Activated T-cell treated with anti-CD3 and anti-CD28 coated beads for 1 hour (primary cell): ENCODE measurements around the gene SPECC1.

Experiments used
- DNase-seq: peaks from one replicate; pipeline ENCODE4 v3.0.0-alpha.2; 2020; ENCODE audit warnings: low read depth

SPECC1 gene

DNA sequence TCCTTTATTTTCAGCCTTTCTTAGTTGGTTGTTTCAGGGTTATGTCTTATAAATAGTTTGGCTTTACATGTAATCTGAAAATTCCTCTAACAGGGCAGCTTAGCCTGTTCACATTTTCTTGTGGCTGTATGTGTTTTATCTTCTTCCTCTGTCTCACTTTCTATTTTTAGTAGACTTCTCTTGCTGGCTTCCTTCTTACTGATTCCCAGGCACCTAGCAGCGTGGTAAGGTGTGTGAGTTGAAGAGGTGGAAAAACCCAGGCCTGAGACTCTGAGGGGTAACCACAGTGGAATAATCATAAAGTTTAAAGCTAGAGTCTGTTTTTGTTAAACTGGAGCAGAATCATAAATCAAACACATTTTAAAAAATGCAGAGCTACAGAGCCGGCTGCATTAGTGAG, 267.3 kb downstream of the SPECC1 start:
- DNase-seq, result no peak

- no peak for DNase-seq
These were observed 269.6 kb downstream of the SPECC1 start for GRCh38 chr17:20278805-20279204.

DNA sequence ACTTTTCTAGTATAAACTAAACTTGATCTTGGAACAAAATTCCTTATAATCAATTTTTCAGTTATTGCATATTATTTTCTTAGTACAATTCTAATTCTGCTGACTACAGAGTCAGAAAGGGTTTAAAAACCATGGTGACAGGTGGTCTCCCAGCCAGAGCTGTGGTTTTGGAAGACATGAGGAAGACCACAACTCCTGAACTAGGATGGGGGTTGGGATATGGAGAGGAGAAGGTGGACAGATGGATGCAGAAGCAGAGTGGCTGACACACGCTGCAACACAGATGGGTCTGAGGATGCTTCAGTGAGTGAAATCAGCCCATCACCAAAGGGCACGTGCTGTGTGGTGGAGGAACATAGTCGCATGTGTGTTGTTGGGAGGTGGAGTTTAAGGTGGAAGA, 270.5 kb downstream of the SPECC1 start:
- no peak for DNase-seq

DNA sequence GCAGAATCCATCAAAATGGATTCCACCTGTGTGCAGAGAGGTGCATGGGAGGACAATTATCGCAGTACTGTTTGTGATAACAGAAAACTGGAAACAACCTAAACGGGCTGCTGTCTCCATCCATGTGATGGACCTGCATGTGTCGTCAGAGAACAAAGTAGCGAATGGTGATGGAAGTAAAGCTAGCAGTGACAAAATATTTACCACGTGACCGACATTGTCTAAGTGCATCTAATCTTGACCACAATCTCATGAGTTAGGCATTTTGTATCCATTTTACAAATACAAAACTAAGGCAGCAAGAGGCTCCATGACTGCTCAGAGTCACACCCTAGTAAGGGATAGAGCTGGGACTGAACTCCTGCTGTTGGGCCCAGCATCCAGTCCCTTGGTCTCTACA, 270.9 kb downstream of the SPECC1 start:
- no peak for DNase-seq

DNA sequence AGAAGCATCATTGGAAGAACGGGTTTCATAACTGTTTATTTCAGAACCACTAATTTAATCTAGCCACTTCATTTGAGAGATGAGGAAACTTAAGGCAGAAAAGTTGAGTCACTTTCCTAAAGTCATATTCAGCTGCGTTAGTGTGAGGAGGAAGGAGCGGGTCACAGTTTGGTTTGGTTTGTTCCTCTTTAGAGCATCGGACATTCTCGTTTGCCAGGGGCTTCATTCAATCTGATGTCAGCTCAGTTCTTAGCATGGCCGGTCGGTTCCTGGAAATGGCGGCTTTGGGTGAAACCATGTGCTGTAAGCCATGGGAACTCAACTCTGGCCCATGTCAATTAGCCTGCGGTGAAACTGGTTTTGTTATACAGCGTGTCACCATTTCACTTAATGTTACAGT, 271.7 kb downstream of the SPECC1 start:
- DNase-seq, result no peak

GRCh38 chr17:20281860-20282259, 272.7 kb downstream of the SPECC1 start:
- DNase-seq, result no peak

GRCh38 chr17:20282526-20283308, 273.6 kb downstream of the SPECC1 start:
- DNase-seq, result no peak

- DNase-seq, result no peak
These were observed 274.9 kb downstream of the SPECC1 start for GRCh38 chr17:20284022-20284421.

DNA sequence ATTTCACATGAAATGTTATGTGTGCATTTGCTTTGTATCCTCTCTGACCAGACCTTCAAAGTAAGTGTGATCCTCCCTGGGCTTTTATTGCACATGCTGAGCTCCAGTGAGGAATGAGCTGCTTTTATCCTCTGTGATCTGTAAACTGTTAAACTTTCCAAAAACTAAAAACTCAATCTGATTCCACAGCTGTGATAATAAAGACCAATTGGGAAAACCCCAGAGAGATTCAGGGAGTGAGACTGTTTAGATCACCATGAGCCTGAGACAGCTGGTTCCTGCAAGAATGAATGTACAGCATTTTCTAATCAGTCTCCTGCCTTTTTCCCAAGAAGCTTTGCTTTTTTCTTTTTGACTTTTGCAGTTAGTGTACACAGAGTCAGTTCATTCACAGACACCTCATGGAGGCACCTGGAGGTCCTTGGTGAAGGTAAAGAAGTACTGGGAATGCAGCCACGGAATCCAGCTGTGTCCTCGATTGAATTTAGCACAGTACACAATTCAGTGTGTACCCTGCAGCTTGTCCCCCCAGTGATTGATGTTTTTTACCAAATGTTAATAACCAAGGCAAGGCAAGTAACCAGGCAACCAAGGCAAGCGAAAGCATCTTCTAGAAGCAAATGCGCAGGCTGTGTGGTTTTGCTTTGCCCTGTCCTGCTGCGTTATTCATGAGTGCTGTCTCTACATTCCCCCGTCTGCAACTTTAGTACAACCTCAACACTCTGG, 275.6 kb downstream of the SPECC1 start:
- no peak for DNase-seq

DNA sequence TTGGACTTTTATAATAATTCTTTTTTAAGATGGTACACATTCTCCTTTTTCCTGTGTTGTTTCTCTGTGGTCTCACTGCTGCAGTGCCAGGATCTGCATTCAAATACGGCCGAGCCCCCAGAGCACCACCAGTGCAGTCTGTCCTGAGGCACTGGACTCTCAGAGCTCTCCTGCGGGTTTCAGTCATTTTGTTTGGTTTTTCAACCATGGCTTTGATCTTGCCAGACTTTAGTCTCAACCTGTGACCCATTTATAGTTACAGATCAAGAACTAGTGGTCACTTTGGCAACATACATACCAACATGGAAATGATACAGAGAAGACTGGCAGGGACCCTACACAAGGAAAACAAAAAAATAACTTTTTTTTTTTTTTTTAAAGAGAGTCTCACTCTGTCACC, 280.8 kb downstream of the SPECC1 start:
- DNase-seq, result no peak

DNA sequence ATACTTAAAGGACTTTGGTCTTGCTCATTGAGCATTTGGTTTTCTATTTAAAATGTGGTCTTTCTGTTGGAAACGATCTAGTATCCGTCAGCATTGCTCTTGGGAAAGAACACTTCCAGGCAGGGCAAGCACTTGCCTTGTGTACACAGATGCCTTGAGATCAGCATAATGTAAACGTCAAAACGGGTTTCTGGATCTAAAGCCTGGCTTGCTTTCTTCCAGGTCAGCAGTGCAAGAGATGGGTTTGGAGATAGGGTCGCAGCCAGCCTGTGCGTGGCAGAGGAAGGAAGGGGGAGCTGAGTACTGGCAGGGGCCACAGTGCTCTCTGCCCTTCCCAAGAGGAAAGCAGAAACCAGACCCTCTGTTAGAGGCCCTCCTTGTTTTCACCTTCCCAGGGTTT, 282.7 kb downstream of the SPECC1 start:
- no peak for DNase-seq

DNA sequence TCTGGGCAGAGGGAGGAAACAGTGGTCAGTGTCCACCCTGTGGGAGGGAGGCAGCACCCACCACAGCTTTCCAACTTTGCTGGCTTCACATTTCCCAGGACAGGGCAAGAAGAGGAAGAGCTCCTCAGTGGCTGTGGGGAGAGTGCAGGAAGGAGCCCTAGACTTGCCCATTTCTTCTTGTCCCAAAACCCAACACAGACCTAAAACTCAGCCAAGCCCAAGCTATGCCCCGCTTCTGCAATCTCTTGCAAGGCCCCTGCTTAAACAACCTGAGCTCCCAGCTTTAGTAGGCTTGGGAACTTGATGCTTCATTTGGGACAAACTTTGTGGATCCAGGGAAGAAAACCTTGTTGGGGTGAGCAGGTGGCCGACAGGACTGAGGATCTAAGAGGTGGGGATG, 284.3 kb downstream of the SPECC1 start:
- DNase-seq, result no peak

GRCh38 chr17:20294120-20294519, 285.0 kb downstream of the SPECC1 start:
- no peak for DNase-seq

DNA sequence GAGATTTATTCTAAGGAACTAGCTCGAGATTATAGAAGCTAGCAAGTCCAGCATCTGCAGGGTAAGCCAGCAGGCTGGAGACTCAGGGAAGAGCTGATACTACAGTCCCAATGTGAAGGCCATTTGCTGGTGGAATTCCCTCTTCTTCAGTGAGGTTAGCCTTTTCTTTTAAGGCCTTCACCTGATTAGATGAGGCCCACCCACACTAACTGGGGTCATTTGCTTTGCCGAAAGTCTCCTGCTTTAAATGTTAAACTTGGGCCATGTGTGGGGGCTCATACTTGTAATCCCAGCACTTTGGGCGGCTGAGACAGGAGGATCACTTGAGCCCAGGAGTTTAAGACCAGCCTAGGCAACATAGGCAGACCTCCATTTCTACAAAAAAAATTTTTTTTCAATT, 289.9 kb downstream of the SPECC1 start:
- DNase-seq, result no peak

- DNase-seq, result no peak
These were observed 291.3 kb downstream of the SPECC1 start for GRCh38 chr17:20300436-20300934.

DNA sequence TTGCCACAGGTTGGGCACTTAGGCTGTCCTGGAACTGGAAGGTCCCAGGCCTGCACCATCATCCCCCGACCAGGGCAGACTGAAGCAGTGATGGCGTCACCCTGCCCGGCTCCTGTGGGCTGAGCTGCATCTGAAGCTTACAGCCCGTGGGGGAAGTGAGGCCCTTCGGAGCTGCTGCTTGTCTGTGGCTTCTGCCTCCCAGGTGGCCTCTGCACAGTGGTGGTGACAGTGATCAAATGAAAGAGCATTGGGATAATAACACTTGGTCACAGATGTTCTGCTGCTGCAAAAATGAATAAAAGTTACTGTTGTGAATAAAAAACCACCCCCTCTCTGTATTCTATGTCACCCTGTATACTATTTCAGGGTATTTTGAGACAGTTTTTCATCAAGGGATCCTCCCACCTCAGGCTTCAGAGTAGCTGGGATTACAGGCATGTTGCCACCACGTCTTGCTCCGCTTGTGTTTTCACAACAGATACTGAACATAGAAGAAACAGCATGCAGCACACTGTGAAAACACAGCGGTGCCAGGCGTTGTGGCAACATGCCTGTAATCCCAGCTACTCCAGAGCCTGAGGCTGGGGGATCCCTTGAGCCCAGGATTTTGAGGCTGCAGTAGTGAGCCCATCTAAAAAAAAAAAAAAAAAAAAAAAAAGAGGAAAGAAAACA, 293.2 kb downstream of the SPECC1 start:
- DNase-seq, result no peak

- DNase-seq, result no peak
These were observed 295.8 kb downstream of the SPECC1 start for GRCh38 chr17:20304961-20305360.

- DNase-seq, result no peak
These were observed 297.8 kb downstream of the SPECC1 start for GRCh38 chr17:20306924-20307323.

DNA sequence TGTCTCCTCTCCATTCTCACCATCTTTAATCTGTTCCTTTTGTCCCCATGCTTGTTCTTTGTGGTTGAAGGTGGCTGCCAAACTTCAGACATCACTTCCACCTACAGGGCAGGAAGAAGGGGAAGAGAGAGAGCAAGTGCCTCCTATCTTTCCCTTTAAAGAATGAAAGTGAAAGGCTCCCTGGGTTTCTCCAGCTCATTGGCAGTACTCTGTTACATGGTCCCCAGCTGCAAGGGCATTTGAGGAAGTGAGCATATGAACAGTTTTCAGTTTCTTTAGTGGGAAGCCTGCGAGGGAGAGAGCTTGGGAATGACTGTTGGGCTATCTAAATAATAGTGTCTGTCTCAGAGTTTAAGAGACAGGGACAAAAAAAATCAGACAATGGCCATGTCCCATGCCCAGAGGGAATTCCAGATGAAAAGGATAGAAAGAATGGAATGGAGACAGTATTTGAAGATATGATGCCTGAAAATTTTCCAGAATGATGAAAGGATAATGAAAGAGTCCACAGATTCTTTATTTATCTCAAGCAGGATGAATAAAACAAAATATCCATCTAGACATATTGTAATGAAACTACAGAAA, 298.3 kb downstream of the SPECC1 start:
- no peak for DNase-seq

DNA sequence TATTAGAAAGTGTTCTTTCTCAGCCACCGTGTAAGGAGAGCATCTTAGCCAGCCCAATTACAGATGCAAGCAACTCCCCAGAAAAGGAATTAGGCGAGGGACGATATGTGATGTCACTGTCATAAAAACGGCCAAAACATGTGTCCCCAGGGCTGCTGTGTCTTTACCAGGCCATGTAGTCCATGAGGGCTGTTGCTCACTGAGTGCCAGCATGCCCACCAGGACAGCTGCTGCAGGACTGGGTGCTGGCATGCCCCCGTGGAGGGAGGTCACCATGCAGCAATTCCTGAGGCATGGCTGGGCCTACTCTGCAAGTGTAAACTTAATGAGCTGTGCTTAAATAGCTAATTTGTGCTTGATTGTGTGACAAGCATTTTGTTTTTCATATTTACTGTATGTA, 301.3 kb downstream of the SPECC1 start:
- no peak for DNase-seq

- no peak for DNase-seq
These were observed 304.1 kb downstream of the SPECC1 start for GRCh38 chr17:20313306-20313705.

- no peak for DNase-seq
These were observed 304.7 kb downstream of the SPECC1 start for GRCh38 chr17:20313891-20314290.

GRCh38 chr17:20314834-20315233, 305.7 kb downstream of the SPECC1 start:
- DNase-seq, result no peak
